ENCODE data around the gene APIP. TPM values are rescaled to one million over a fixed set of nuclear protein-coding genes. Genes with fewer than 3 reads are reported as not detected.

APIP gene
- total RNA-seq, 1 experiment from 2014 or later, result 24.3 TPM

DNA sequence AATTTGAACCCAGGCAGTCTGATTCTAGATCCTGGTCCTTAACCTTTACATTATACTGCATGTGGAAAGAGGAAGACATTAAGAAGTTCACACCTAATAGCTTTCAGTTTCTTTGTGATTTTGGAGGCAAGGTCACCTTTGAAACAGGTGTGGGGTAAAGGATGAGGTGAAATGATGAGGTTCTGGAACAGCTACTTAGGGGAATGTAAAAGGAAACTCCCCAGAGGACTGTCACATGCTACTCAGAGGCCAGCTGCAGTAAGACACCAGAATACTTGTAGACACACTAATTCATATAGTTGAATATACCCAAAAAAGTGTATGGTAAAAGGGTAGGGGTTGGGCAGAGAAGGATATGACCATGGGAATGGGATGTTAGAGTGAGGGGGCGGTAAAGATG lies 5.4 kb downstream of the APIP start:
- H3K9me3 Mint-ChIP-seq, result peaks cover 10% of the 10 kb centered on the region
- DNase-seq (ENCODE audit: low spot score), result no peak
- H3K4me1 Mint-ChIP-seq, result peaks cover 9% of the 10 kb centered on the region
- ChIA-PET CTCF (interaction anchor here (0.9 kb wide), 1 partner anchor 21 kb away, joined by 3 read pairs; no protein-coding TSS in a partner anchor), POLR2A (no interaction called here)
- TF ChIP-seq, protein P1, sequence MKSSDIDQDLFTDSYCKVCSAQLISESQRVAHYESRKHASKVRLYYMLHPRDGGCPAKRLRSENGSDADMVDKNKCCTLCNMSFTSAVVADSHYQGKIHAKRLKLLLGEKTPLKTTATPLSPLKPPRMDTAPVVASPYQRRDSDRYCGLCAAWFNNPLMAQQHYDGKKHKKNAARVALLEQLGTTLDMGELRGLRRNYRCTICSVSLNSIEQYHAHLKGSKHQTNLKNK (CRISPR knock-in tag; IDR thresholded peaks at IDR 0.05), result no peak
- TF ChIP-seq, protein P2, sequence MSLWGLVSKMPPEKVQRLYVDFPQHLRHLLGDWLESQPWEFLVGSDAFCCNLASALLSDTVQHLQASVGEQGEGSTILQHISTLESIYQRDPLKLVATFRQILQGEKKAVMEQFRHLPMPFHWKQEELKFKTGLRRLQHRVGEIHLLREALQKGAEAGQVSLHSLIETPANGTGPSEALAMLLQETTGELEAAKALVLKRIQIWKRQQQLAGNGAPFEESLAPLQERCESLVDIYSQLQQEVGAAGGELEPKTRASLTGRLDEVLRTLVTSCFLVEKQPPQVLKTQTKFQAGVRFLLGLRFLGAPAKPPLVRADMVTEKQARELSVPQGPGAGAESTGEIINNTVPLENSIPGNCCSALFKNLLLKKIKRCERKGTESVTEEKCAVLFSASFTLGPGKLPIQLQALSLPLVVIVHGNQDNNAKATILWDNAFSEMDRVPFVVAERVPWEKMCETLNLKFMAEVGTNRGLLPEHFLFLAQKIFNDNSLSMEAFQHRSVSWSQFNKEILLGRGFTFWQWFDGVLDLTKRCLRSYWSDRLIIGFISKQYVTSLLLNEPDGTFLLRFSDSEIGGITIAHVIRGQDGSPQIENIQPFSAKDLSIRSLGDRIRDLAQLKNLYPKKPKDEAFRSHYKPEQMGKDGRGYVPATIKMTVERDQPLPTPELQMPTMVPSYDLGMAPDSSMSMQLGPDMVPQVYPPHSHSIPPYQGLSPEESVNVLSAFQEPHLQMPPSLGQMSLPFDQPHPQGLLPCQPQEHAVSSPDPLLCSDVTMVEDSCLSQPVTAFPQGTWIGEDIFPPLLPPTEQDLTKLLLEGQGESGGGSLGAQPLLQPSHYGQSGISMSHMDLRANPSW (CRISPR knock-in tag; conservative IDR thresholded peaks at IDR 0.05; ENCODE audit: low read depth), result no peak
- TF ChIP-seq PRRX2 (CRISPR knock-in tag; IDR thresholded peaks at IDR 0.05), result no peak
- TF ChIP-seq, protein P3, sequence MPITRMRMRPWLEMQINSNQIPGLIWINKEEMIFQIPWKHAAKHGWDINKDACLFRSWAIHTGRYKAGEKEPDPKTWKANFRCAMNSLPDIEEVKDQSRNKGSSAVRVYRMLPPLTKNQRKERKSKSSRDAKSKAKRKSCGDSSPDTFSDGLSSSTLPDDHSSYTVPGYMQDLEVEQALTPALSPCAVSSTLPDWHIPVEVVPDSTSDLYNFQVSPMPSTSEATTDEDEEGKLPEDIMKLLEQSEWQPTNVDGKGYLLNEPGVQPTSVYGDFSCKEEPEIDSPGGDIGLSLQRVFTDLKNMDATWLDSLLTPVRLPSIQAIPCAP (CRISPR knock-in tag; IDR thresholded peaks at IDR 0.05), result no peak
- TF ChIP-seq, protein P4, sequence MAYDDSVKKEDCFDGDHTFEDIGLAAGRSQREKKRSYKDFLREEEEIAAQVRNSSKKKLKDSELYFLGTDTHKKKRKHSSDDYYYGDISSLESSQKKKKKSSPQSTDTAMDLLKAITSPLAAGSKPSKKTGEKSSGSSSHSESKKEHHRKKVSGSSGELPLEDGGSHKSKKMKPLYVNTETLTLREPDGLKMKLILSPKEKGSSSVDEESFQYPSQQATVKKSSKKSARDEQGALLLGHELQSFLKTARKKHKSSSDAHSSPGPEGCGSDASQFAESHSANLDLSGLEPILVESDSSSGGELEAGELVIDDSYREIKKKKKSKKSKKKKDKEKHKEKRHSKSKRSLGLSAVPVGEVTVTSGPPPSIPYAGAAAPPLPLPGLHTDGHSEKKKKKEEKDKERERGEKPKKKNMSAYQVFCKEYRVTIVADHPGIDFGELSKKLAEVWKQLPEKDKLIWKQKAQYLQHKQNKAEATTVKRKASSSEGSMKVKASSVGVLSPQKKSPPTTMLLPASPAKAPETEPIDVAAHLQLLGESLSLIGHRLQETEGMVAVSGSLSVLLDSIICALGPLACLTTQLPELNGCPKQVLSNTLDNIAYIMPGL (CRISPR knock-in tag; IDR thresholded peaks at IDR 0.05), result no peak
- no peak for TF ChIP-seq FOXK1 (CRISPR knock-in tag; IDR thresholded peaks at IDR 0.05)
- TF ChIP-seq ZBTB21 (CRISPR knock-in tag; IDR thresholded peaks at IDR 0.05; ENCODE audit: borderline replicate concordance), result no peak
- TF ChIP-seq ZNF671 (CRISPR knock-in tag; IDR thresholded peaks at IDR 0.05), result no peak
- TF ChIP-seq ETV6 (CRISPR knock-in tag; IDR thresholded peaks at IDR 0.05), result no peak
- TF ChIP-seq, protein P5, sequence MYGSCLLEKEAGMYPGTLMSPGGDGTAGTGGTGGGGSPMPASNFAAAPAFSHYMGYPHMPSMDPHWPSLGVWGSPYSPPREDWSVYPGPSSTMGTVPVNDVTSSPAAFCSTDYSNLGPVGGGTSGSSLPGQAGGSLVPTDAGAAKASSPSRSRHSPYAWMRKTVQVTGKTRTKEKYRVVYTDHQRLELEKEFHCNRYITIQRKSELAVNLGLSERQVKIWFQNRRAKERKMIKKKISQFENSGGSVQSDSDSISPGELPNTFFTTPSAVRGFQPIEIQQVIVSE (CRISPR knock-in tag; IDR thresholded peaks at IDR 0.05; ENCODE audit: borderline replicate concordance), result no peak
- TF ChIP-seq, protein P6, sequence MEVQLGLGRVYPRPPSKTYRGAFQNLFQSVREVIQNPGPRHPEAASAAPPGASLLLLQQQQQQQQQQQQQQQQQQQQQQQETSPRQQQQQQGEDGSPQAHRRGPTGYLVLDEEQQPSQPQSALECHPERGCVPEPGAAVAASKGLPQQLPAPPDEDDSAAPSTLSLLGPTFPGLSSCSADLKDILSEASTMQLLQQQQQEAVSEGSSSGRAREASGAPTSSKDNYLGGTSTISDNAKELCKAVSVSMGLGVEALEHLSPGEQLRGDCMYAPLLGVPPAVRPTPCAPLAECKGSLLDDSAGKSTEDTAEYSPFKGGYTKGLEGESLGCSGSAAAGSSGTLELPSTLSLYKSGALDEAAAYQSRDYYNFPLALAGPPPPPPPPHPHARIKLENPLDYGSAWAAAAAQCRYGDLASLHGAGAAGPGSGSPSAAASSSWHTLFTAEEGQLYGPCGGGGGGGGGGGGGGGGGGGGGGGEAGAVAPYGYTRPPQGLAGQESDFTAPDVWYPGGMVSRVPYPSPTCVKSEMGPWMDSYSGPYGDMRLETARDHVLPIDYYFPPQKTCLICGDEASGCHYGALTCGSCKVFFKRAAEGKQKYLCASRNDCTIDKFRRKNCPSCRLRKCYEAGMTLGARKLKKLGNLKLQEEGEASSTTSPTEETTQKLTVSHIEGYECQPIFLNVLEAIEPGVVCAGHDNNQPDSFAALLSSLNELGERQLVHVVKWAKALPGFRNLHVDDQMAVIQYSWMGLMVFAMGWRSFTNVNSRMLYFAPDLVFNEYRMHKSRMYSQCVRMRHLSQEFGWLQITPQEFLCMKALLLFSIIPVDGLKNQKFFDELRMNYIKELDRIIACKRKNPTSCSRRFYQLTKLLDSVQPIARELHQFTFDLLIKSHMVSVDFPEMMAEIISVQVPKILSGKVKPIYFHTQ (CRISPR knock-in tag; IDR thresholded peaks at IDR 0.05), result no peak
- TF ChIP-seq, protein P7, sequence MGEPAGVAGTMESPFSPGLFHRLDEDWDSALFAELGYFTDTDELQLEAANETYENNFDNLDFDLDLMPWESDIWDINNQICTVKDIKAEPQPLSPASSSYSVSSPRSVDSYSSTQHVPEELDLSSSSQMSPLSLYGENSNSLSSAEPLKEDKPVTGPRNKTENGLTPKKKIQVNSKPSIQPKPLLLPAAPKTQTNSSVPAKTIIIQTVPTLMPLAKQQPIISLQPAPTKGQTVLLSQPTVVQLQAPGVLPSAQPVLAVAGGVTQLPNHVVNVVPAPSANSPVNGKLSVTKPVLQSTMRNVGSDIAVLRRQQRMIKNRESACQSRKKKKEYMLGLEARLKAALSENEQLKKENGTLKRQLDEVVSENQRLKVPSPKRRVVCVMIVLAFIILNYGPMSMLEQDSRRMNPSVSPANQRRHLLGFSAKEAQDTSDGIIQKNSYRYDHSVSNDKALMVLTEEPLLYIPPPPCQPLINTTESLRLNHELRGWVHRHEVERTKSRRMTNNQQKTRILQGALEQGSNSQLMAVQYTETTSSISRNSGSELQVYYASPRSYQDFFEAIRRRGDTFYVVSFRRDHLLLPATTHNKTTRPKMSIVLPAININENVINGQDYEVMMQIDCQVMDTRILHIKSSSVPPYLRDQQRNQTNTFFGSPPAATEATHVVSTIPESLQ (CRISPR knock-in tag; IDR thresholded peaks at IDR 0.05), result no peak
- no peak for TF ChIP-seq TCF7 (CRISPR knock-in tag; IDR thresholded peaks at IDR 0.05; ENCODE audit: low read depth)
- TF ChIP-seq FOXJ3 (CRISPR knock-in tag; IDR thresholded peaks at IDR 0.05; ENCODE audit: borderline replicate concordance), result no peak
- no peak overlapping the region for H3K4me3 Mint-ChIP-seq
- no peaks in the 10 kb centered on the region for H3K27me3 Mint-ChIP-seq (ENCODE audit: low read depth)
- H3K36me3 Mint-ChIP-seq, result peaks cover 19% of the 10 kb centered on the region
- ATAC-seq, result no peak
- H3K27ac Mint-ChIP-seq, result no peak overlapping the region
